Neuron (in vitro differentiated cells): ENCODE results near the gene INO80D.
"Not testable (repeated sequence)": the region's sequence is repeated elsewhere in the genome, so short reads cannot be mapped to it uniquely, and the experiment has no call there.

Source experiments
- H2AFZ ChIP-seq: one replicate; pipeline ENCODE4 v1.6.1; 2013; ENCODE audit warnings: low read depth, mild to moderate bottlenecking, inconsistent platforms, low read length, moderate library complexity
- H3K27me3 ChIP-seq: one replicate; pipeline ENCODE4 v1.6.1; 2013; ENCODE audit warnings: low read length; ENCODE audit not compliant: insufficient read depth
- H3K36me3 ChIP-seq: one replicate; pipeline ENCODE4 v1.6.1; 2013; ENCODE audit warnings: low read length; ENCODE audit not compliant: insufficient read depth
- H3K4me1 ChIP-seq: one replicate; pipeline ENCODE4 v1.6.1; 2013; ENCODE audit warnings: low read length; ENCODE audit not compliant: insufficient read depth
- H3K4me3 ChIP-seq: 2 replicates; pipeline ENCODE4 v1.5.1; 2013; ENCODE audit warnings: mild to moderate bottlenecking, low read length, moderate library complexity
- H3K9me3 ChIP-seq: one replicate; pipeline ENCODE4 v1.6.1; 2013; ENCODE audit warnings: low read length

The INO80D gene

GRCh38 chr2:206075113-206075512 lies 10.9 kb downstream of the INO80D start:
- H3K27me3 ChIP-seq, result no peaks in the 10 kb centered on the region

GRCh38 chr2:206071807-206072206 lies 14.2 kb downstream of the INO80D start:
- Histone ChIP-seq H3K27me3 (no peaks in the 10 kb centered on the region), H3K4me1 (no peaks in the 10 kb centered on the region), H3K4me3 (no peak overlapping the region), H3K9me3 (no peaks in the 10 kb centered on the region), H3K36me3 (peaks cover 6% of the 10 kb centered on the region), H2AFZ (no peak overlapping the region)

More at GRCh38 chr2:206075113-206075512, 10.9 kb downstream of the INO80D start:
- Histone ChIP-seq H3K9me3 (no peaks in the 10 kb centered on the region), H3K4me1 (peaks cover 2% of the 10 kb centered on the region), H2AFZ (no peak overlapping the region), H3K36me3 (peaks cover 6% of the 10 kb centered on the region), H3K4me3 (no peak overlapping the region)

GRCh38 chr2:206069417-206069816 lies 16.6 kb downstream of the INO80D start:
- Histone ChIP-seq H3K4me1 (no peaks in the 10 kb centered on the region), H3K27me3 (no peaks in the 10 kb centered on the region), H2AFZ (no peak overlapping the region), H3K9me3 (no peaks in the 10 kb centered on the region), H3K4me3 (no peak overlapping the region), H3K36me3 (peaks cover 6% of the 10 kb centered on the region)

GRCh38 chr2:206068207-206068606 lies 17.8 kb downstream of the INO80D start:
- Histone ChIP-seq H3K4me1 (no peaks in the 10 kb centered on the region), H3K36me3 (no peaks in the 10 kb centered on the region)

GRCh38 chr2:206064077-206064476 lies 21.9 kb downstream of the INO80D start:
- peaks cover 11% of the 10 kb centered on the region for H3K36me3 ChIP-seq
- no peaks in the 10 kb centered on the region for H3K4me1 ChIP-seq
- no peaks in the 10 kb centered on the region for H3K9me3 ChIP-seq
- H3K4me3 ChIP-seq, result no peak overlapping the region
- H2AFZ ChIP-seq, result no peak overlapping the region
- H3K27me3 ChIP-seq, result no peaks in the 10 kb centered on the region

More at GRCh38 chr2:206068207-206068606, 17.8 kb downstream of the INO80D start:
- Histone ChIP-seq H2AFZ (no peak overlapping the region), H3K27me3 (no peaks in the 10 kb centered on the region), H3K9me3 (no peaks in the 10 kb centered on the region), H3K4me3 (no peak overlapping the region)

- peaks cover 11% of the 10 kb centered on the region for H3K36me3 ChIP-seq
- no peak overlapping the region for H2AFZ ChIP-seq
- no peaks in the 10 kb centered on the region for H3K4me1 ChIP-seq
- H3K4me3 ChIP-seq, result no peak overlapping the region
- no peaks in the 10 kb centered on the region for H3K27me3 ChIP-seq
- no peaks in the 10 kb centered on the region for H3K9me3 ChIP-seq
These were observed 22.3 kb downstream of the INO80D start for GRCh38 chr2:206063635-206064034.

GRCh38 chr2:206062724-206063123 lies 23.2 kb downstream of the INO80D start:
- peaks cover 13% of the 10 kb centered on the region for H3K36me3 ChIP-seq
- H3K4me3 ChIP-seq, result no peak overlapping the region
- H2AFZ ChIP-seq, result no peak overlapping the region
- H3K9me3 ChIP-seq, result no peaks in the 10 kb centered on the region
- H3K4me1 ChIP-seq, result no peaks in the 10 kb centered on the region
- no peaks in the 10 kb centered on the region for H3K27me3 ChIP-seq

- Histone ChIP-seq H3K36me3 (peaks cover 34% of the 10 kb centered on the region), H3K4me3 (no peak overlapping the region), H3K9me3 (no peaks in the 10 kb centered on the region), H3K27me3 (no peaks in the 10 kb centered on the region), H2AFZ (no peak overlapping the region), H3K4me1 (no peaks in the 10 kb centered on the region)
These were observed 29.7 kb downstream of the INO80D start for GRCh38 chr2:206056286-206056685.

- Histone ChIP-seq H3K27me3 (no peaks in the 10 kb centered on the region), H2AFZ (no peak overlapping the region), H3K4me1 (no peaks in the 10 kb centered on the region), H3K9me3 (no peaks in the 10 kb centered on the region), H3K4me3 (no peak overlapping the region), H3K36me3 (peaks cover 33% of the 10 kb centered on the region)
These were observed 31.0 kb downstream of the INO80D start for GRCh38 chr2:206054952-206055351.

GRCh38 chr2:206051912-206052311 lies 34.1 kb downstream of the INO80D start:
- Histone ChIP-seq H3K27me3 (no peaks in the 10 kb centered on the region), H3K9me3 (no peaks in the 10 kb centered on the region), H3K4me1 (no peaks in the 10 kb centered on the region), H2AFZ (no peak overlapping the region), H3K4me3 (no peak overlapping the region), H3K36me3 (peaks cover 30% of the 10 kb centered on the region)

- no peaks in the 10 kb centered on the region for H3K9me3 ChIP-seq
- no peak overlapping the region for H2AFZ ChIP-seq
- H3K4me3 ChIP-seq, result no peak overlapping the region
- no peaks in the 10 kb centered on the region for H3K27me3 ChIP-seq
- H3K4me1 ChIP-seq, result no peaks in the 10 kb centered on the region
- H3K36me3 ChIP-seq, result peaks cover 30% of the 10 kb centered on the region
These were observed 36.6 kb downstream of the INO80D start for GRCh38 chr2:206049392-206049791.

- Histone ChIP-seq H3K4me1 (no peaks in the 10 kb centered on the region), H2AFZ (no peak overlapping the region), H3K36me3 (peaks cover 37% of the 10 kb centered on the region), H3K27me3 (no peaks in the 10 kb centered on the region), H3K9me3 (peaks cover 2% of the 10 kb centered on the region), H3K4me3 (no peak overlapping the region)
These were observed 40.7 kb downstream of the INO80D start for GRCh38 chr2:206045251-206045650.

- Histone ChIP-seq H3K27me3 (no peaks in the 10 kb centered on the region), H3K4me1 (no peaks in the 10 kb centered on the region), H2AFZ (no peak overlapping the region), H3K4me3 (no peak overlapping the region), H3K9me3 (peaks cover 4% of the 10 kb centered on the region), H3K36me3 (peaks cover 33% of the 10 kb centered on the region)
These were observed 45.4 kb downstream of the INO80D start for GRCh38 chr2:206040525-206040924.

GRCh38 chr2:206035393-206035792 lies 50.6 kb downstream of the INO80D start:
- not testable (repeated sequence) for H3K4me3 ChIP-seq, H2AFZ ChIP-seq, H3K27me3 ChIP-seq, H3K4me1 ChIP-seq, H3K9me3 ChIP-seq
- peaks cover 22% of the 10 kb centered on the region for H3K36me3 ChIP-seq
